NB4 (cell line): ENCODE measurements around the gene PRODH2.

ENCODE experiments used
- DNase-seq: peaks from one replicate; pipeline ENCODE4 v3.0.0; 2010; ENCODE audit warnings: low read depth
- H3K4me3 ChIP-seq: one replicate; pipeline ENCODE4 v1.5.1; 2011; ENCODE audit warnings: mild to moderate bottlenecking, low read depth, low read length, moderate library complexity
- CTCF ChIP-seq: IDR thresholded peaks from one replicate; pipeline ENCODE4 v1.5.1; 2012; ENCODE audit warnings: low read depth, low read length
- MAX ChIP-seq: IDR thresholded peaks from 2 replicates; pipeline ENCODE4 v1.6.1; 2011; ENCODE audit warnings: low read depth, low read length
- MYC ChIP-seq: IDR thresholded peaks from 2 replicates; pipeline ENCODE4 v1.6.1; 2011; ENCODE audit warnings: low read depth, low read length
- POLR2A ChIP-seq: IDR thresholded peaks from 2 replicates; pipeline ENCODE4 v1.6.1; 2011; ENCODE audit warnings: mild to moderate bottlenecking; ENCODE audit not compliant: insufficient read length; ENCODE audit errors: extremely low read depth

The PRODH2 gene

GRCh38 chr19:35807633-35808032 is 5.0 kb downstream of the PRODH2 start:
- no peak for TF ChIP-seq POLR2A
- no peak for TF ChIP-seq MYC
- TF ChIP-seq CTCF, result no peak
- no peak for TF ChIP-seq MAX
- DNase-seq, result no peak

GRCh38 chr19:35806597-35806996 is 6.0 kb downstream of the PRODH2 start:
- DNase-seq, result no peak
- H3K4me3 ChIP-seq, result no peak overlapping the region
- TF ChIP-seq MAX, result no peak
- no peak for TF ChIP-seq POLR2A
- no peak for TF ChIP-seq MYC
- no peak for TF ChIP-seq CTCF

More at GRCh38 chr19:35807633-35808032, 5.0 kb downstream of the PRODH2 start:
- no peak overlapping the region for H3K4me3 ChIP-seq

- H3K4me3 ChIP-seq, result no peak overlapping the region
- no peak for DNase-seq
- TF ChIP-seq MYC (no peak), POLR2A (no peak), CTCF (no peak), MAX (no peak)
These were observed 7.0 kb downstream of the PRODH2 start for GRCh38 chr19:35805526-35806102.

GRCh38 chr19:35801828-35802227 is 10.8 kb downstream of the PRODH2 start:
- DNase-seq, result no peak
- TF ChIP-seq MYC (no peak), POLR2A (no peak), MAX (no peak), CTCF (no peak)

GRCh38 chr19:35797663-35798062 is 15.0 kb downstream of the PRODH2 start:
- TF ChIP-seq MYC (no peak), POLR2A (no peak), CTCF (no peak), MAX (no peak)
- no peak overlapping the region for H3K4me3 ChIP-seq
- DNase-seq, result no peak

More at GRCh38 chr19:35801828-35802227, 10.8 kb downstream of the PRODH2 start:
- H3K4me3 ChIP-seq, result no peak overlapping the region
